Ammon's horn (tissue), 1 donor: ENCODE results near the gene SOX14.

Experiments used
- DNase-seq: peaks from one replicate; pipeline ENCODE4 v3.0.0-alpha.2; 2016; ENCODE audit warnings: low spot score

Gene SOX14

DNA sequence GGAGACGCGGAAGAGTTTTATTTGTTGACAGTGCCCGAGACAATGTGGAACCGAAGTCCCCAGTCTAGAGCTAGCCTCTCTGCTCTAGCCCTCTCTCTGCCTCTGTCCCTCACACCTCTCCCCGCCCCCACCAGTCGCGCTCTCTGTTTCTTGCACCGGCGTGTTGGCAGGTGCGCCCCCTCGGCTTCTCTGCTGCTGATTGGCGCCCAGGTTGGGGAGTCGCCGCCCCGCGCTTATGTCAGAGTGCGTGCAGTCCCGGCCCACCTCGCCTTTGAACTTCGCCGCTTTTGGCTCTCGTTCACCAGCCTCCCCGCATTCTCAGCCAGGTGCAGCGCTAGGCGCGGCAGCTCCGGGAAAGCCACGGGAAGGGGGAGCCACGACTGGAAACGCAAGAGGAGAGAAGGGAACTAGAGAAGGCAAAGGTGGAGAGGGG lies at the start of gene SOX14:
Gene SOX14, plus strand, starts transcription at position 315 of the 433 bp plus-strand sequence. CDS start 470 bp downstream, outside the sequence.
- DNase-seq, result no peak

DNA sequence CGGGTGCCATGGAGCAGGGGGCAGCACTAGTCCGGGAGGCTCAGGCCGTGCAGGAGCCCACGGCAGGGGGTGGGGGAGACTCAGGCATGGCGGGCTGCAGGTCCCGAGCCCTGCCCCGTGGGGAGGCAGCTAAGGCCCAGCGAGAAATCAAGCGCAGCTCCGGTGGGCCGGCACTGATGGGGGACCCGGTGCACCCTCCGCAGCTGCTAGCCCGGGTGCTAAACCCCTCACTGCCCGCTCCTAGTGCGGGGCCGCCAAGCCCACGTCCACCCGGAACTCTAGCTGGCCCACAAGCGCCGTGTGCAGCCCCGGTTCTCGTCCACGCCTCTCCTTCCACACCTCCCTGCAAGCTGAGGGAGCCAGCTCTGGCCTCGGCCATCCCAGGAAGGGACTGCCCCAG lies 49.6 kb upstream of the SOX14 start:
- DNase-seq, result no peak

DNA sequence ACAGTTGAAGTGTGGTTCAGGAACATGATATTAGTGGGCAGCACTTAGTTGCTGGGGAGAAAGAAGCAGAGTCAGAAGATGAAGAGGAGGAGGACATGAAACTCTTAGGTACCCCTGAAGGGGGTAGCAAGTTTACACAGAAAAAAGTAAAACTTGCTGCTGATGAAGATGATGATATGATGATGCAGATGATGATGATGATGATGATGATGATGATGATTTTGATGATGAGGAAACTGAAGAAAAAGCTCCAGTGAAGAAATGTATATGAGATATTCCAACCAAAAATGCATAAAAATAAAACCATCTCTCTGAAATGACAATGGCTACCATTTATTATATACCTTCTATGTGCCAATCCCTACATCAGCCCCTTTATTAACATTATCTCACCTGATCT lies 39.9 kb upstream of the SOX14 start:
- no peak for DNase-seq

DNA sequence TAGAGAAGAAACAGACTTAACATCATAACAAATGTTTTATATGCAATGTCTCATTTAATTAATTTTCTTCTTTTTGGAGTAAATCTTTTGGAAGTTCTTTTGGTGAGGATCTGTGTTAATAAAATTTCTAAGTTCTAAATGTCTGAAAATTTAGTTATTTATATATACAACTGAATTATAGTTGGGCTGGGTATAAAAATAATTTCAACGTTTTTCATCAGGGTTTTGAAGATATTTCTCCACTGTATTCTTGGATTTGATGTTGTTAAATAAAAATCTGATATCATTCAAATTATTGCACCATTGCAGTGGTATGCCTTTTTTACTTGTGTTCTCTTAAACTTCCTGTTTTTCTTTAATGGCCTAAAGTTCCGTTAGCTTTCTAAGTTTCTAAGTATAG lies 26.9 kb upstream of the SOX14 start:
- DNase-seq, result no peak

DNA sequence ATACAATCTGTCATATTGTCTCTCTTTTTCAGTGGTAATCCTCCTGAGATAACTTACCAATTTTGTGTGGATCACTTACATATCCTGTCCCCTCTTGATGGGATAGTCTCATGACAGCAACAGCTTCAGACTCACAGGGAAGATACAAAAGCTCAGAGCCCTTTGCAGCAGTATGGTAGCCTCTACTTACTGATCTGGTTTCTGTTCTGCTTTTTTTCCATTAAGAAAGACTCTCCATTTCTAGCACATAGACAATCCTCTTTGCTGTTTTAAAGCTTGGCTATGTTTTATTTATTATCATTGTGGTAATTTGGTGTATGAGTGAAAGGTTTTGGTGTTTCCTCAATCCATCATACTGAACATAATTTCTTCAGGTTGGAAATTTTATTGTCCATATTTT lies 25.4 kb upstream of the SOX14 start:
- DNase-seq, result no peak

DNA sequence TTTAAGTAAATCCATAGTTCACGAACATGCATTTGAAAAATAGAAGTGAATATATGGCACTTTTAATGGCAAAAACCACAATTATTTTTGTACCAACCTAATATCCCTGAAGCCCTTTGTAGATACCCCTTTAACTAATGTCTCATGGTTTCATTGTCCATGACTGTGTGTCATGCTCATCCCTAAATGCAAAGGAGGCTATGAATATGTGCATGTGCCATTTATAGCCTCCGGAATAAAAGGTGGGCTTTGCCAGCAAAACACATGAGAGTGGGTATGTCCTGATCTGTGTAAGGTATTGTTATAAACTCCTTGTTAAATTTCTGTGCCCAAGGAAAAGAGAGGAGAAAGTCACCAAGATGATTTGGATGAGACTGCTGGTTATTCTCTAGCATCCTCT lies 20.5 kb upstream of the SOX14 start:
- DNase-seq, result no peak

DNA sequence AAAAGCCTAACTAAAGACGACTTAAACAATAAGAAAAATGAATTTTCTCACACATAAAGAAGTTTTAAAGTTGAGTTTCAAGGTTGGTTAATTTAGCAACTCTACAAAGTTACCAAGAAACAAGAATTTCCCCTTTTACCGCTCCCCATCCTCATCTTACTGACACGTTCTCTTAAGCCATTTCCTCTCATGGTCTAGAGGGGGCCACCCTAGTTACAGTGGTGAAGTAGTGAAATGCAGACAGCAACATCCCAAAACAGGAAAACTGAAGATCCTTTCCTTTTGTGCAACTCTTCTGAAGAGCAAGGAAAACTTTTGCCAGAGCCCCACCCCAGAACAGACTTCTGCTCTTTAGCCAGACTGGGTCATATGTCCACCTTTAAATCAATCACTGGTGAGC lies 17.3 kb upstream of the SOX14 start:
- no peak for DNase-seq

DNA sequence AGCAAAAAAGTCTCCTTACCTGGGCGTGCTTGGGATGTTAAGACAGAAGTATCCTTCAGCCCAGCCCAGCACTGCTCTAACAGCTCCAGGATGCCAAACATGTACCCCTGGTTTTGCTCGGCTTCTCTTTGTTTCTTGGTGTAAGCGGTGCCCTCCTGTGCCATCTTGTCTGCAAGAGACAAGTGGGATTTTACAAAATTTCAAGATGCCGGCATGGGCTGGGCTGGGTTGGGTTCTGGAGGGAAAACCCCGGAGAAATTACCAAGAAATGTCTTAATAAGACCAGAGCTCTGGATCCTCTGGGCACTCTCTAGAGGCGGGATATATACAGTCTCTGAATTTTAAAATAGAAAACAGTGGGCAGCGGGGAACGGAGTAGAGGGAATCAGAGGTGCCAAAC lies 4.6 kb upstream of the SOX14 start:
- DNase-seq, result no peak

DNA sequence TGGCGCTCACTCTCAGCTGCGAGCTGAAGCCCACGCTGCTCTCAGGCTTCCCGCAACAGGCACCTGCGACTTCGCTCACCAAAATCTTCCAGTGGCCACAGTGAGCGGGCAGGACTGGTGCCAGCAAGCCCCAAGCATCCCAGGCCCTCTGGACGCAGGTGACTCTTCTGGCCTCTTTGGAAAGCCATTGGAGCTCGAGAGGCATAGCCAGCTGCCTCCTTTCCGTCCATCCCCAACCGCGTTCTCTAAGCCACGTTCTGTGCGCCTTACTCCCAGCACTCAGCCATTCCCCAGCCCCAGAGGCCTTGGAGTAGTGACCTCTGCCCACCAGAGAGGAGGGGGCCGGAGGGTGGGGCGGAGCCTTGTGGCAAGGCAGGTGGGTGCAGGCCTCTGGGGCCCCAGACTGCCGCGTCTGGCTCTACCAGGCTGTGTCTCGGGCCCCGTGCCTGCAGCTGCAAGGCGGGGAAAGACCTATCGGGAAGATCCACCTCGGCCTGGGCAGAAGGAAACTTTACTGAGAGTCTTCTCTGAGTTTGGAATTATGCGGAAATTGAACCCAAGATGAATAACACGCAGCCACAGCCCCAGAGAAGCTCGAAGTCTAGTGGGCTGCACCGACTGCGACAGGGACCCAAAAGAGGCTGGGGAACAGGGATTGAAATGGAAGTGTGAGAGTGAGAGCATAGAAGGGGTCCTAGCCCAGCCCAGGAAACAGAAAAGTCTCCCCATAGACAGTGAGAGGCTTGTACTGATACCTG lies 3.6 kb upstream of the SOX14 start:
- DNase-seq, result no peak

DNA sequence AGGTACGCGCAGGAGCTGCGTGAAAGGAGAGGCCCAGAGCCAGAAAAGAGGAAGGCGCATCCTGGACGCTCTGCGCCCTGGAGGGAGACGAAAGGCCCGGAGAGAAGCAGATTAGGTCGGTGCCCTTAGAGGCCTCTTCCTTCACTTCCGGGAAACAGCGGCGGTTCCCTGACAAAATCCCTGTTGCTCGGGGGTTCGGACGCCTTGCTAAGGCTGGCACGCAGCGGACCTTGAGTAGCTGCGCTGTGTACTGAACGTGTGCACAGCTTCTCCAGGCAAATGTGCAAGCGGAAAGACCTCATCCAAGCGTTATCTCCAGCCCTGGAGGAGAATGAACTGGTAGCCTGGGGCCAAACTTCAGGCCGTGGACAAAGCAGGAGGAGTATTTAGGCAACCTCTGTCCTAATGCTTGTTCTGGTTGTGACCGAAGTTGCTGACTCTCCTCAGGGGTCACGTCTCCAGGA lies 3.0 kb upstream of the SOX14 start:
- DNase-seq, result no peak

DNA sequence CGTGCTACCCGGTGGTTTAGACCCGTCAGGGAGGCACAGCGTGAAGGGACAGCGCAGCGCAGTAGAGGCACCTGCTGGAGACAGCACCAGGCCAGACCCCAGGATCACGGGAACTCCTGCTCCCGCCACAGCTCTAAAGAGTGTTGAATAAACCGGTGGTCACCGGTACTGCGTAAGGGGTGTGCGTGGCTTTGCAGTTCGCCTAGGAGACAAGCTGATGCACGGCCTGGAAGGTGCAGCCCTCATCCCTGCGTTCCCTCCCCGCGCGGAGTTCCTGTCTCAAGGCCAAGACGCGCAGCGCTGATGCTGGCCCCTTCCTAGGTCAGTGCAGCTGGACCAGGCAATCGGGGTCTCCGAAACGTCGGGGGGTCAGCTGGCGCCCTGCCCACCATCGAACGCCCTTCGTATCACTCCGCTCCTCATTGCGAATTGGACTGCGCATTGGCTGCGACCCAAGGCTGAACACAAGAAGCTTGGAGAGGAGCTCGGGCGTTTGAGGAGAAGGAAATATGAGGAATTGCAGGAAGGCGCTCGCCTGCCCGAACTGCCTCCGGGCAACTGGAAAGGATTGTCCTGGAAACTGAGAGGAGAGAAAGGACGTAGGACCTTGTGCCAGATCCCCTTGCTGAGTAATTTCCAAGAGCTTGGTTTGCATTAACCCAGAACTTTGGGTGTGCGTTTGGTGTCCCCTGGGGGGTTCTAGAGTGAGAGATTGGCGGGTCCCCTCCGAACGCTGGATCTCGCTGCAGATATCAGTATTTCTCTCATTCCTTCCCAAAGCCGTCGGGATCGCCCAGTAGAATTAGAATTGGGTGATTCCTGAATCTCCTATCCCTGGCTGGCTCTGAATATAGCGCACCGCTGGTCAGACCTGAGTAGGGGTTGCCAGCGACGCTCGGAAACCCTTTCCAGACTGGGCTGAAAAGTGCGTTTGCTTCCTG lies 2.3 kb upstream of the SOX14 start:
- no peak for DNase-seq

DNA sequence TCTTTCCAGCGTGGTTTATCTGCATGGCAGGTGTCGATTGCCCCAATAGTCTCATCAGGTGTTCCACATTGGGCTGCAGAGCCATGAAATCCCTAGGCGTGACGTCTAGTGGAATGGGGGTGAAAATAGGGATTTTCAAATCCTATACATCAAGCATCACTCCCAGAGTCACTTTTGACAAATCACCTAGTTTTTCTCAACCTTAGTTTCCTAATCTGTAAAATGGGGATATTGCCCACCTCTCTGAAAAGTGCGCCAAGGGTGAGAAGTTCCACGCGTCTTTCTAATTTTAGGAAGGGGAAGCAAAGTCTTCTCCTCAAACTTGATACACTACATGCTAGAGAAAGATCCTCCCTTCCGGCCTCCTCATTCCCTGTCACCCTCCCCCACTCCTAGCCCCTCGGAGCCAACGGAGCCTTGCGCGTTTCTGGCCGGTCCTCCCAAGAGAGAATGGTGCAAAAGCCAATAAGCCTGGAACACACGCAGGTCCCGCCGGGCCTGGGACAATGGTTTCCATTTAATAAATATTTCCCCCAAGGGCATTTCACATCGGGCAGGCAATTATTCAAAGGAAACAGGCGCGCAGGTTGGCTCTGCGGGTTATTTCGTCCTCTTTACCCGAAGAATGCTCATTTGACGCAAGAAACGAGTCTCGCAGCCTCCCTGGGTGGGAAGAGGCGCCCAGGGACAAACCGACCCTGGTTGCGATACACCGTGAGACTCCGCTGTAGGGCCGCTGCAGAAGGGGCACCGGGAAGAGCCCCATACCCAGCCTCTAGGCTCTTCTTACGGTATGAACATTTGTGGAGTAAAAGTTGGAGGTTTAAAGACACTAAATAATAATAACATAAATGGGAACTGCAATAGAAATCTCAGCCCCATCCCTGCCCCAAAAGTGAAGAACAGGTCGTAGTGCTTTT lies 1.2 kb upstream of the SOX14 start:
- no peak for DNase-seq

DNA sequence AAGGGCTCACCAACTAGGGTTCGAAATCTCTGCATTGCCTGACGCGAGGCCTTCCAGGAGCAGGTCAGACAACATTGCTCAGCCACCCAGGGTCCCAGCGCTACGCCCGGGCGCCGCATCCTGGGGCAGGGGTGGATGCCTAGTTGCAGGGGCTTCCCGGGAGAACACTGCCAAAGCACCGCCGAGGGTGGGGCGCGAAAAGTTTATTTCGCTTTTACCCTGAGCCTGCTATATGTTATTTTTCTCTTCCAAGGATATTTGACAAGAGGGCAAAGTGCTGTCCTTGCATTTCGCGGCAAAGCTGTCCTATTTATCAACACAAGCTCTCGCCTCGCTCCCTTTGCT lies 549 bp upstream of the SOX14 start:
- DNase-seq, result no peak

DNA sequence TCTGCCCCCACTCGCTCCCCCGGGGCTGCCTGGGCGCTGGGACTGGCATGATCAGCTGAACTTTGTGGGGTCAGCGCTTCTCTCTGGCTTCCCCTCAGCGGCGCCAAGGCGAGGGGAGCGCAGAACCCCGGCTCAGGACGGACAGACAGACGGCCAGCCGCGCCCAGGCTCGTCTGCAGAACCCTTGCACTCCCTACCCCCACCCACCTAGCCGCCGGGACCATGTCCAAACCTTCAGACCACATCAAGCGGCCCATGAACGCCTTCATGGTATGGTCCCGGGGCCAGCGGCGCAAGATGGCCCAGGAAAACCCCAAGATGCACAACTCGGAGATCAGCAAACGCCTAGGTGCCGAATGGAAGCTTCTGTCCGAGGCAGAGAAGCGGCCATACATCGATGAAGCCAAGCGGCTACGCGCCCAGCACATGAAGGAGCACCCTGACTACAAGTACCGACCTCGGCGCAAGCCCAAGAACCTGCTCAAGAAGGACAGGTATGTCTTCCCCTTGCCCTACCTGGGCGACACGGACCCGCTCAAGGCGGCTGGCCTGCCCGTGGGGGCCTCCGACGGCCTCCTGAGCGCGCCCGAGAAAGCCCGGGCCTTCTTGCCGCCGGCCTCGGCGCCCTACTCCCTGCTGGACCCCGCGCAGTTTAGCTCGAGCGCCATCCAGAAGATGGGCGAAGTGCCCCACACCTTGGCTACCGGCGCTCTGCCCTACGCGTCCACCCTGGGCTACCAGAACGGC lies 621 bp downstream of the SOX14 start:
- no peak for DNase-seq

DNA sequence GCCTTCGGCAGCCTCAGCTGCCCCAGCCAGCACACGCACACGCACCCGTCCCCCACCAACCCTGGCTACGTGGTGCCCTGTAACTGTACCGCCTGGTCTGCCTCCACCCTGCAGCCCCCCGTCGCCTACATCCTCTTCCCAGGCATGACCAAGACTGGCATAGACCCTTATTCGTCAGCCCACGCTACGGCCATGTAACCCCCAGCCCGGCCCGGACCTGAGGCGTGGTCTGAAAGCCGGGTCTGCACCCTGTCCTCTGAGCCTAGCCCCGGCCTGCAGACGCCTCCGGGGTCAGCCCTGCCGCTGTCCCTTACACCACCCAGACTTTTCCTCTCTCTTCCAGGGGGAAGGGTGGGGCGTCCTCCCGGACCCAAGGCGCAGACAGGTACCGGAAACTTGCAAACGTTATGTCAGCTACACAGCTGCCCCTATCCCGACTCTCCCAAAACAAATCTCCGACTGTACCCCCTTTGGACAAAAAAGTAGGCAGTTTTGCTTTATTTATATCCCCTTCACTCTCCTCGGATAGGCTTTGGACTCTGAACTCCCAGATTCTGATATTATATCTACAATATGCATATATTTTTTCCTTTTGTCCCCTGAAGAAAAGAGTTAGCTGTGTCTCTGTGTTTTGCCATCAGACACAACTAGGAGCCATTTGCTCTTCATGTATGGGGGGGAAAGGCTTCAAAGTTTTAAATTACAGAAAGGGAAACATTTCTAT lies 1.4 kb downstream of the SOX14 start:
- DNase-seq, result no peak

DNA sequence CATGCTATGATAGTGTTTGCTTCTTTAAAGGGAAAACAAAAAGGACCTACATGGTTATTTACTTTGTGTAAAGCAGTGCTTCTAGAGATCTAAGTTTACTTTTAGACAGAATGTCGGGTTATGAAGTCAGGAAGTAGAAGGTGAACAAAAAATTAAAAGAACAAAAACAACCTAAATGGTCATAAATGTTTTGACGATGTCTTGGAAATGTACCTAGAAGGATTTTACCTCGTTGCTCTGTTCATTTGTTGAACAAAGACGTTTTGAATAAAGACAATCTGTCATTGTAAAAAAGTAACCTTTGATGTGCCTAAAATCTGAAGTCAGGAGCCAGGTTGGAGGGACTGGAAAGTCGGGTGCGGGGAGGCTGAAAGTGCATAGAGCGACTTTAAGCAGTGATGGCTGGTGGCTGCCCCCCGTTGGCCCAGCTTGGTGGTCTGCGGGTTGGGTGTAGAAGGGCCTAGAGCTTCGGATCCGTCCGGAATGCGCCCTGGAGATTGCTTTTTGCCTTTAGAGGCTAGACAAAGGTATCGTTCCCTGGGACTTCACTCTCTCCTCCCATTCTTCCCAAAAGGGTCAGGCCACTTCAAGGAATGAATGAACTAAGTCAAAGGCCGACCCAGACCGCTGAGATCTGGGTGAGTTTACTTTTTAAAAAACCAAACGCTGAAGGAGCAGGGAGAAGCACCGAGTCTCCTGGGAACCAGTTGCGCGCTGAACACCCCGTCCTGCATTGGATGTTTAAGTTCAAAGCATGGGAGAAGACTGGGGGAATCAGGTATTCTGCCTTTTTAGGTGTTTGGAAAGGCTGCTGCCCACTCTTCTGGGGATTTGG lies 2.1 kb downstream of the SOX14 start:
- no peak for DNase-seq

DNA sequence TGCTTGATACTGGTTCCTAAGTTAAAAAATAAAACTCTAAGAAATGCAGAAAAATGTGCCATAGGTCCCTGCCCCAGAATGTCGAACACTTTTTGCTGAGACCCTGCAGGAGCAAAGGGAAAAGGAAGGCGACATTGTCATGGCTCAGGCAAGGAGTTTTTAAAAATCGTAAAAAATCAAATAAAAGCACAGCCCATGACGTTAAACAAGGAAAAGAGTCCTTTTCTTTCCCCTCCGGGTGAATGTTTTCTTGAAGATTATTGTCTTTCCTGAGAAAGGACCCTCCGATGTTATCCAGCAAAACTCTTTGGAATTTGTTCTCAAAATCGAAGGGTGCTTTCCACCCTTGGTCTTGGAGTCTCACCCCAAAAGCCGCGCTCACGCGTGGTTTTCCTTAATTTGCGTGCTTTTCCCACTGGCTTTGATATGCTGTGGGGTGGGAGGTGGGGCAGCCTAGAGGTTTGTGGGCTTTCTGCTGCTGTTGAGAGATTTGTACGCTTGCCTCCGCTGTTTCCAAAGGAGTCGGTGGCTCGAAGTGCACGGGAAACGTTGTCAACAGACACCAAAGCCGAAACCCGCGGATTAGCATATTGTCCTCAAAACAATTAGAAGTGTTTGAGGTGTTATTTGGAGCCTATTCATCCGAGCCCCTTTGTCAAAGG lies 2.9 kb downstream of the SOX14 start:
- DNase-seq, result no peak

DNA sequence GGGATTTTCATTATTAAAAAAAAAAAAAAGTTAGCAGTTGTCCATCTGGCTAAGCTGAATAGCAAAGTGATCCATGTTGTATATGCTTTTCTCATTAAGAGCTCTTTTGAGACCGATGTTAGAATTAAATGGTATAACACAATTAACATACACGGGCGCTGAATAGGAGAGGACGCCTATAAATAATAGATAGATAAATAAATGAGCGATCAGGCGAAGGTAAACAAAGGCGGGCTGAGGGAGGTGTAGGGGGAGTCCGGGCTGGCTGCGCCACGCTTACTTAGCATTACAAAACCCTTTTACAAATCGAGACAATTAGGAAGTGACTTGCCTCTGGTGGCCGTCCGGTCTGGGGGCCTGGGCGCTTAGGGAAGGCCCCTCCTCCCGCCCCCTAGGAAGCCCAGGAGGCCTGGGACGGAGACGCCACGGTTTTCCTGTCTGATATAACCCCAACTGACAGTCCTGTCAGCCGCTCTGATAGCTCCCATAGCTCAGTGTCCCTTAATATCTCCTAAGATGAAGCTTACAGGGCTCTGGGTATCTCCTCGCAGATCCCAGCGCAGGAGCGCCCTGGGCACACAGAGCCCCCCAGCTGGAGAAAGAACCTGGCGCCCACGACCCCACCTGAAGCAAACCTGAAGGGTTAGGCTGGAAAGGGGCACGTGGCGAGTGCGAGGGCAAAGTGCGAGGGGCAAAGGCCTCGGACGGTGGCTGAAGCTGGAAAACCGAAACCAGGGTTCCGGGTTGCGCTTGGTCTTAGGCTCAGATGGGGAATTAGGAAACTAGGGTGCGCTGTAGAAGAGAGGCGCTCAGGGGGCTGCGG lies 3.6 kb downstream of the SOX14 start:
- no peak for DNase-seq
